ENCODE results near the gene ZCCHC7.

The ZCCHC7 gene

GRCh38 chr9:37100741-37101140, 19.6 kb upstream of the ZCCHC7 start:
- Histone ChIP-seq H2AFZ (ENCODE audit: low read depth, low read length) (no peak overlapping the region), H3K4me1 (ENCODE audit: low read length) (no peaks in the 10 kb centered on the region), H3K4me3 (ENCODE audit: low read length) (no peak overlapping the region), H4K20me1 (ENCODE audit: insufficient read depth, low read length) (no peaks in the 10 kb centered on the region), H3K9ac (ENCODE audit: low read length) (no peak overlapping the region), H3K9me3 (ENCODE audit: insufficient read depth, low read length) (no peaks in the 10 kb centered on the region), H3K27ac (ENCODE audit: low read length) (no peak overlapping the region), H3K27me3 (ENCODE audit: low read depth, low read length) (no peaks in the 10 kb centered on the region), H3K79me2 (ENCODE audit: low read length) (no peaks in the 10 kb centered on the region), H3K36me3 (replicated peaks; ENCODE audit: low read depth, low read length) (no peaks in the 10 kb centered on the region), H3K4me2 (ENCODE audit: low read length) (no peak overlapping the region)
- TF ChIP-seq EZH2phosphoT487 (IDR thresholded peaks at IDR 0.05; ENCODE audit: low read depth), result no peak
- TF ChIP-seq, protein P1, sequence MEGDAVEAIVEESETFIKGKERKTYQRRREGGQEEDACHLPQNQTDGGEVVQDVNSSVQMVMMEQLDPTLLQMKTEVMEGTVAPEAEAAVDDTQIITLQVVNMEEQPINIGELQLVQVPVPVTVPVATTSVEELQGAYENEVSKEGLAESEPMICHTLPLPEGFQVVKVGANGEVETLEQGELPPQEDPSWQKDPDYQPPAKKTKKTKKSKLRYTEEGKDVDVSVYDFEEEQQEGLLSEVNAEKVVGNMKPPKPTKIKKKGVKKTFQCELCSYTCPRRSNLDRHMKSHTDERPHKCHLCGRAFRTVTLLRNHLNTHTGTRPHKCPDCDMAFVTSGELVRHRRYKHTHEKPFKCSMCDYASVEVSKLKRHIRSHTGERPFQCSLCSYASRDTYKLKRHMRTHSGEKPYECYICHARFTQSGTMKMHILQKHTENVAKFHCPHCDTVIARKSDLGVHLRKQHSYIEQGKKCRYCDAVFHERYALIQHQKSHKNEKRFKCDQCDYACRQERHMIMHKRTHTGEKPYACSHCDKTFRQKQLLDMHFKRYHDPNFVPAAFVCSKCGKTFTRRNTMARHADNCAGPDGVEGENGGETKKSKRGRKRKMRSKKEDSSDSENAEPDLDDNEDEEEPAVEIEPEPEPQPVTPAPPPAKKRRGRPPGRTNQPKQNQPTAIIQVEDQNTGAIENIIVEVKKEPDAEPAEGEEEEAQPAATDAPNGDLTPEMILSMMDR (IDR thresholded peaks at IDR 0.05; ENCODE audit: low read depth, low read length), result no peak

GRCh38 chr9:37102486-37102885, 17.9 kb upstream of the ZCCHC7 start:
- Histone ChIP-seq H3K27me3 (ENCODE audit: low read depth, low read length) (no peaks in the 10 kb centered on the region), H3K36me3 (replicated peaks; ENCODE audit: low read depth, low read length) (no peaks in the 10 kb centered on the region), H3K79me2 (ENCODE audit: low read length) (no peaks in the 10 kb centered on the region), H3K9me3 (ENCODE audit: insufficient read depth, low read length) (no peaks in the 10 kb centered on the region), H4K20me1 (ENCODE audit: insufficient read depth, low read length) (no peaks in the 10 kb centered on the region), H3K4me1 (ENCODE audit: low read length) (no peaks in the 10 kb centered on the region), H2AFZ (ENCODE audit: low read depth, low read length) (no peak overlapping the region), H3K9ac (ENCODE audit: low read length) (no peak overlapping the region), H3K27ac (ENCODE audit: low read length) (no peak overlapping the region), H3K4me3 (ENCODE audit: low read length) (no peak overlapping the region), H3K4me2 (ENCODE audit: low read length) (no peak overlapping the region)
- TF ChIP-seq, protein P1 (IDR thresholded peaks at IDR 0.05; ENCODE audit: low read depth, low read length), result no peak
- TF ChIP-seq EZH2phosphoT487 (IDR thresholded peaks at IDR 0.05; ENCODE audit: low read depth), result no peak

GRCh38 chr9:37104183-37104889, 16.0 kb upstream of the ZCCHC7 start:
- no peaks in the 10 kb centered on the region for H4K20me1 ChIP-seq (ENCODE audit: insufficient read depth, low read length)
- no peak overlapping the region for H3K9ac ChIP-seq (ENCODE audit: low read length)
- no peaks in the 10 kb centered on the region for H3K79me2 ChIP-seq (ENCODE audit: low read length)
- H3K4me2 ChIP-seq (ENCODE audit: low read length), result no peak overlapping the region
- H3K27me3 ChIP-seq (ENCODE audit: low read depth, low read length), result no peaks in the 10 kb centered on the region
- H3K27ac ChIP-seq (ENCODE audit: low read length), result no peak overlapping the region
- no peak overlapping the region for H3K4me3 ChIP-seq (ENCODE audit: low read length)
- H3K4me1 ChIP-seq (ENCODE audit: low read length), result no peaks in the 10 kb centered on the region
- H3K36me3 ChIP-seq (replicated peaks; ENCODE audit: low read depth, low read length), result no peaks in the 10 kb centered on the region
- no peaks in the 10 kb centered on the region for H3K9me3 ChIP-seq (ENCODE audit: insufficient read depth, low read length)
- no peak overlapping the region for H2AFZ ChIP-seq (ENCODE audit: low read depth, low read length)
- no peak for TF ChIP-seq EZH2phosphoT487 (IDR thresholded peaks at IDR 0.05; ENCODE audit: low read depth)
- TF ChIP-seq, protein P1 (IDR thresholded peaks at IDR 0.05; ENCODE audit: low read depth, low read length), result no peak

GRCh38 chr9:37105234-37105633, 15.1 kb upstream of the ZCCHC7 start:
- Histone ChIP-seq H3K36me3 (replicated peaks; ENCODE audit: low read depth, low read length) (no peaks in the 10 kb centered on the region), H3K79me2 (ENCODE audit: low read length) (no peaks in the 10 kb centered on the region), H4K20me1 (ENCODE audit: insufficient read depth, low read length) (no peaks in the 10 kb centered on the region), H3K27ac (ENCODE audit: low read length) (no peak overlapping the region), H3K4me1 (ENCODE audit: low read length) (no peaks in the 10 kb centered on the region), H3K4me3 (ENCODE audit: low read length) (no peak overlapping the region), H2AFZ (ENCODE audit: low read depth, low read length) (no peak overlapping the region), H3K4me2 (ENCODE audit: low read length) (no peak overlapping the region), H3K27me3 (ENCODE audit: low read depth, low read length) (no peaks in the 10 kb centered on the region), H3K9me3 (ENCODE audit: insufficient read depth, low read length) (0 out of 2 replicates have a peak, but pooled peaks cover 5% of the 10 kb centered on the region), H3K9ac (ENCODE audit: low read length) (no peak overlapping the region)
- no peak for TF ChIP-seq EZH2phosphoT487 (IDR thresholded peaks at IDR 0.05; ENCODE audit: low read depth)
- TF ChIP-seq, protein P1 (IDR thresholded peaks at IDR 0.05; ENCODE audit: low read depth, low read length), result no peak

All from OCI-LY3 (cell line).